GM19238 (cell line): ENCODE measurements around the gene FCN2.

Experiments
- DNase-seq: peaks from one replicate; pipeline ENCODE4 v3.0.0; 2011; ENCODE audit warnings: low spot score; ENCODE audit not compliant: insufficient read length

FCN2 gene

GRCh38 chr9:134929193-134930158 lies 48.9 kb downstream of the FCN2 start:
- DNase-seq = no peak

GRCh38 chr9:134930398-134930797 lies 49.8 kb downstream of the FCN2 start:
- DNase-seq = peak; percentile 64

GRCh38 chr9:134932171-134932570 lies 51.6 kb downstream of the FCN2 start:
- no peak for DNase-seq

DNA sequence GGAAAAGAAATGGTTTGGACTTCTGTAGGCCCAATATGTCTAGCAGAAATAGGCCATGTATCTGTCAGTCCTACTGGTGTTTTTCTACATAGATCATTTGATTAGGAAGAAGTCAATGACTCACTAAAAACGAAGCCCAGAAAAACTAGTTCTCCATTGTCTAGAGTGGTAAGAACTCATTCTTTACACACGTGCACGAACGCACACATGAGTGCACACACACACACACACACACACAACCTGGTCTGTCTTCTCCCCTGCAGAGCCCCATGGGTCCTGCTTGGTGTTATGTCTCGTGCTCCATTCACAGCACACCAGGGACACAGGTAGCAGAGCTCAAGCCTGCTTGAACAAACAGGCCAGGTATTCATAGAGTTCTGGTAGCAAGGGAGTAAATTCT lies 52.0 kb downstream of the FCN2 start:
- no peak for DNase-seq

- no peak for DNase-seq
Observed at GRCh38 chr9:134933076-134933659, 52.6 kb downstream of the FCN2 start.

DNA sequence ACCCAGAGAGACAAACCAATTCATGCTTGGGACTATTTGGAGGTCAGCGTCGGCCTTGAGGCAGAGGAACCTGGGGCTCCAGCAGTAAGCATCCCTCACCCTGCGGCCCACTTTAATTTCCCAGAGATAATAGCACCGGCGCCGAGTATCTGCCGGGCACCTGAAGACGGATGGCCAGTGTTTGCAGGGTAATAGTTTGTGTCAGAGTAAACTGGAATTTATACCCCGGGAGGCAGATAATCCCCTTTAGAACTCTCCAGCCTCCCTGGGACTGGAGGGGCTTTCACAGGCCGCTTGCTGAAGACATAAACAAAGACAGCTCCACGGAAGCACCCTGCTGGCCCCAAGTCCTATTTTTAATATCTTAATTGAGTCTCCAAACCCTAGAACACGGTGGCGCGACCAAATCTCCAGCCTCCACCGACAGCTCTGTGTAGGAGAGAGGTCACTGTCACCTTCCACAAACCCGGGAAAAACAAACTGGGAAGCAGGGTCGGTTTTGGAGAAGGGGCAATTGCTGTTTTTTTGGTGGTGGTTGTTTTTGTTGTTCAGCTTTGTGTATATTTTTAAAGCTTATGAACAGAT lies 54.5 kb downstream of the FCN2 start:
- DNase-seq = no peak

- no peak for DNase-seq
Observed at GRCh38 chr9:134935701-134936345, 55.2 kb downstream of the FCN2 start.

- peak; percentile 53 for DNase-seq
Observed at GRCh38 chr9:134936346-134937163, 55.9 kb downstream of the FCN2 start.
